ENCODE results near the gene TCF4. TPM values are rescaled to one million over a fixed set of nuclear protein-coding genes. Genes with fewer than 3 reads are reported as not detected.

The TCF4 gene
- total RNA-seq, 4 donors from 2014 or later, result 60.9 to 98.4 (median 83.4) TPM

- WGBS, 2 donors, result 59% methylated on average over 5 of the region's 5 CpGs
- TF ChIP-seq POLR2A (IDR thresholded peaks at IDR 0.05), result no peak
- no peak for DNase-seq (ENCODE audit: low spot score in 2 of 2)
- intact Hi-C loops (cut with DNase I; ENCODE audit: low total_unique reads), result no loop called here
- no peak overlapping the region for H3K4me3 ChIP-seq (ENCODE audit: low read depth, poor library complexity, severe bottlenecking)
Observed at GRCh38 chr18:55403421-55403949, 184.5 kb downstream of the TCF4 start.

GRCh38 chr18:55402731-55403405 lies 185.1 kb downstream of the TCF4 start:
- no peak for DNase-seq (ENCODE audit: low spot score in 2 of 2)
- no peak for TF ChIP-seq POLR2A (IDR thresholded peaks at IDR 0.05)
- TF ChIP-seq, protein P1, sequence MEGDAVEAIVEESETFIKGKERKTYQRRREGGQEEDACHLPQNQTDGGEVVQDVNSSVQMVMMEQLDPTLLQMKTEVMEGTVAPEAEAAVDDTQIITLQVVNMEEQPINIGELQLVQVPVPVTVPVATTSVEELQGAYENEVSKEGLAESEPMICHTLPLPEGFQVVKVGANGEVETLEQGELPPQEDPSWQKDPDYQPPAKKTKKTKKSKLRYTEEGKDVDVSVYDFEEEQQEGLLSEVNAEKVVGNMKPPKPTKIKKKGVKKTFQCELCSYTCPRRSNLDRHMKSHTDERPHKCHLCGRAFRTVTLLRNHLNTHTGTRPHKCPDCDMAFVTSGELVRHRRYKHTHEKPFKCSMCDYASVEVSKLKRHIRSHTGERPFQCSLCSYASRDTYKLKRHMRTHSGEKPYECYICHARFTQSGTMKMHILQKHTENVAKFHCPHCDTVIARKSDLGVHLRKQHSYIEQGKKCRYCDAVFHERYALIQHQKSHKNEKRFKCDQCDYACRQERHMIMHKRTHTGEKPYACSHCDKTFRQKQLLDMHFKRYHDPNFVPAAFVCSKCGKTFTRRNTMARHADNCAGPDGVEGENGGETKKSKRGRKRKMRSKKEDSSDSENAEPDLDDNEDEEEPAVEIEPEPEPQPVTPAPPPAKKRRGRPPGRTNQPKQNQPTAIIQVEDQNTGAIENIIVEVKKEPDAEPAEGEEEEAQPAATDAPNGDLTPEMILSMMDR (IDR thresholded peaks at IDR 0.05), result no peak
- WGBS, 2 donors, result 38 to 45% methylated on average over 10 of the region's 10 CpGs
- H3K4me3 ChIP-seq (ENCODE audit: low read depth, poor library complexity, severe bottlenecking), result no peak overlapping the region
- intact Hi-C loops (cut with DNase I; ENCODE audit: low total_unique reads), result no loop called here

DNA sequence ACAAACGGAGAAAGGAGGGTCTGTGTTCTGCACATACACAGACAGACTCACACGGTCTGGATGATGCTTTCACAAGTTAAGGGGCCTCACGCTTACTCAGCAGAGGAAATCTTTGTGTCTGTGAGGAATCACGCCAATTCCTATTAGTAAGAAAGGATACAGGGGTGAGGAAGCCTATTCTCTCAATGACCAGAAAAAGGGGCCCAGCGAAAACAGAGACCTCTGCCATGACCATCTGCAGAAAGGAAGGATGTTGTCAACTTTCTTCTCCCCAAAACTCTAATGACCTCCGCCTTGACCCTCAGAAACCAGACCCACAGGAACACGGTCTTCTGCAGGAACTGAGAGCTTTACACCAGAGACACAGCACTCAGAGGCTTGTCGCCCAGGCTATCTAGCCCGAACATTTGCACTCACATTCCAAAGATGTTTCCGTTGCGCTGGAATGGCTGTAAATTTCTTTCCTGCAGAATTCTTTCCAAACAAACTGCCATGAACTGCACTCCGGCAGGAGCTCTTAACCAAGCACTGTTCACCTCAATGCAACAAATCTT lies 186.3 kb downstream of the TCF4 start:
- DNase-seq (ENCODE audit: low spot score in 2 of 2), result no peak
- H3K4me3 ChIP-seq (ENCODE audit: low read depth, poor library complexity, severe bottlenecking), result no peak overlapping the region
- intact Hi-C loops (cut with DNase I; ENCODE audit: low total_unique reads), result no loop called here
- 44 to 52% methylated on average over 12 of the region's 12 CpGs for whole genome bisulfite sequencing, 2 donors
- TF ChIP-seq, protein P1 (IDR thresholded peaks at IDR 0.05), result no peak
- TF ChIP-seq POLR2A (IDR thresholded peaks at IDR 0.05), result no peak

GRCh38 chr18:55400590-55401541 lies 187.1 kb downstream of the TCF4 start:
- H3K4me3 ChIP-seq (ENCODE audit: low read depth, poor library complexity, severe bottlenecking), result no peak overlapping the region
- 53 to 63% methylated on average over 12 of the region's 12 CpGs for WGBS, 2 donors
- DNase-seq (ENCODE audit: low spot score in 2 of 2), result no peak
- intact Hi-C loops (cut with DNase I; ENCODE audit: low total_unique reads), result no loop called here
- TF ChIP-seq POLR2A (IDR thresholded peaks at IDR 0.05), result no peak
- TF ChIP-seq, protein P1 (IDR thresholded peaks at IDR 0.05), result no peak

DNA sequence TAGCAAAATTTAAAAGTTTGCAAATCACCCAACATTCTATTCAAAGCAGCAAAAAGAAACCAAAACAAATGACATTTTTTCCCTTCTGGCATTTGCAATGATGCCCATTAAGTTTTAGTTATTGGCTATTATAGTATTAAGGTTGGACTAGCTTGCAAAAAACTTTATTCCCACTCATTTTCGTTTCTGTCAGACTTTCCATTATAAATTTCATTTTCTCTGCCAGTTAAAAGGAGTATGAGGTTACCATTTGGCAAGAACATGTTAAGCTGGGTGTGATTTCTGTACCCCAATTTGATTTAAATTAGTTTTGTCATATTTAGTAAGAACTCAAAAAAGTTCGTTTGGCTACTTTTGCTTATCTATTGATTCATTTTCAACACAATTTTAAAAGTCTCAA lies 187.9 kb downstream of the TCF4 start:
- intact Hi-C loops (cut with DNase I; ENCODE audit: low total_unique reads), result no loop called here
- no peak for DNase-seq (ENCODE audit: low spot score in 2 of 2)
- WGBS, 2 donors, result 40 to 44% methylated on average over 2 of the region's 2 CpGs

More for the DNA sequence above, 187.9 kb downstream of the TCF4 start:
- TF ChIP-seq POLR2A (IDR thresholded peaks at IDR 0.05), result no peak
- TF ChIP-seq, protein P1 (IDR thresholded peaks at IDR 0.05), result no peak
- no peak overlapping the region for H3K4me3 ChIP-seq (ENCODE audit: low read depth, poor library complexity, severe bottlenecking)
